ENCODE results near the gene TBC1D8B.
"Not testable (repeated sequence)": the region's sequence is repeated elsewhere in the genome, so short reads cannot be mapped to it uniquely, and the experiment has no call there.

TBC1D8B gene

DNA sequence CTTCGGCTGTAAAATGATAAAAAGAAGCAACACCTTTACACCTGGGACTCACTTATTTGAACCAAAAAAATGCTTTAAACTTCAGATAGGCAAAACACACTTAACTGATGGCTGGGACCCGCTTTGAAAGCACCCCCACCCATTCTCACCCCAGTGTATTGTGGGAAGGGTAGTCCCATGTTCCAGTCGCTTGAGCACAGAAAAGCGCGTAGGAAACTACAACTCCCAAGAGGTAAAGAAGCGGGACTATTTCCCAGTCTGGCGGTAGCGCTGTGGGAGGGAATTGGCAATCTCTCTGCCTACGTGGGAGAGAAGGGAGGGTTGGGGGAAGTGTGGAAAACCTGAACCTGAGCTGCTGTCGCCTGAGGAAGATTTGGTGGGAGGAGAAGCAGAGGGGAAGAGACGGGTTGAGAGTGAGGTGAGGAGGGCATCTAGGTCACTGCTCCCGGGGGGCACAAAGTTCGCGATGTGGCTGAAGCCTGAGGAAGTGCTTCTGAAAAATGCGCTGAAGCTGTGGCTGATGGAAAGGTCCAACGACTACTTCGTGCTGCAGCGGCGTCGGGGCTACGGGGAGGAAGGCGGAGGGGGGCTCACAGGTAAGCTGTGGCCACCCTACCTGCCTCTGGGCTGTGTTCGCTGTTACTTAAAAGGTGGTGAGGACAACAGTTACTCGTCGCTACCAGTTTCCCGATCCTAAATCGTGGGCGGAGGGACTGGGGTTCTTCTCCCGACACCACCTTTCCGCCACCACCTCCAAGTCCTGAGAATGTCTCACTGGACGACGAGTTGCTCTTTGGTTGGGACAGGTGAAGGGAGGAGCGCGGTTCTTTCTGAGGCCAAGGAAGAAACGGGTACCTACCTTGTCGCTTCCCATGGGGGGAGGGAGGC lies at the start of gene TBC1D8B:
Gene TBC1D8B (plus strand): TSS at position 286 of the 888 bp plus-strand sequence. CDS start 181 bp downstream, at position 467.
- H3K4me3 ChIP-seq (ENCODE audit: low read depth, low read length) = no peak within 1 kb of the TSS
- TF ChIP-seq, protein P1, sequence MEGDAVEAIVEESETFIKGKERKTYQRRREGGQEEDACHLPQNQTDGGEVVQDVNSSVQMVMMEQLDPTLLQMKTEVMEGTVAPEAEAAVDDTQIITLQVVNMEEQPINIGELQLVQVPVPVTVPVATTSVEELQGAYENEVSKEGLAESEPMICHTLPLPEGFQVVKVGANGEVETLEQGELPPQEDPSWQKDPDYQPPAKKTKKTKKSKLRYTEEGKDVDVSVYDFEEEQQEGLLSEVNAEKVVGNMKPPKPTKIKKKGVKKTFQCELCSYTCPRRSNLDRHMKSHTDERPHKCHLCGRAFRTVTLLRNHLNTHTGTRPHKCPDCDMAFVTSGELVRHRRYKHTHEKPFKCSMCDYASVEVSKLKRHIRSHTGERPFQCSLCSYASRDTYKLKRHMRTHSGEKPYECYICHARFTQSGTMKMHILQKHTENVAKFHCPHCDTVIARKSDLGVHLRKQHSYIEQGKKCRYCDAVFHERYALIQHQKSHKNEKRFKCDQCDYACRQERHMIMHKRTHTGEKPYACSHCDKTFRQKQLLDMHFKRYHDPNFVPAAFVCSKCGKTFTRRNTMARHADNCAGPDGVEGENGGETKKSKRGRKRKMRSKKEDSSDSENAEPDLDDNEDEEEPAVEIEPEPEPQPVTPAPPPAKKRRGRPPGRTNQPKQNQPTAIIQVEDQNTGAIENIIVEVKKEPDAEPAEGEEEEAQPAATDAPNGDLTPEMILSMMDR (IDR thresholded peaks at IDR 0.05; ENCODE audit: low read depth, low read length) = no peak
- H3K36me3 ChIP-seq = no peaks in the 10 kb centered on the region
- no peak within 1 kb of the TSS for H3K27ac ChIP-seq
- DNase-seq = peak; percentile 11
- H3K9me3 ChIP-seq (ENCODE audit: severe bottlenecking) = no peaks in the 10 kb centered on the region
- peaks cover 84% of the 10 kb centered on the region for H3K27me3 ChIP-seq (ENCODE audit: insufficient read depth, low read depth, severe bottlenecking)

DNA sequence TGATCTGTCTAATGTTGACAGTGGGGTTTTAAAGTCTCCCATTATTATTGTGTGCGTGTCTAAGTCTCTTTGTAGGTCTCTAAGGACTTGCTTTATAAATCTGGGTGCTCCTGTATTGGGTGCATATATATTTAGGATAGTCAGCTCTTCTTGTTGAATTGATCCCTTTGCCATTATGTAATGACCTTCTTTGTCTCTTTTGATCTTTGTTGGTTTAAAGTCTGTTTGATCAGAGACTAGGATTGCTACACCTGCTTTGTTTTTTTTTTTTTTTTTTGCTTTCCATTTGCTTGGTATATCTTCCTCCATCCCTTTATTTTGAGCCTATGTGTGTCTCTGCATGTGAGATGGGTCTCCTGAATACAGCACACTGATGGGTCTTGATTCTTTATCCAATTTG lies 33.2 kb upstream of the TBC1D8B start:
- not testable (repeated sequence) for H3K4me3 ChIP-seq (ENCODE audit: low read depth, low read length); H3K9me3 ChIP-seq (ENCODE audit: severe bottlenecking); DNase-seq; H3K27ac ChIP-seq; H3K36me3 ChIP-seq
- peaks cover 30% of the 10 kb centered on the region for H3K27me3 ChIP-seq (ENCODE audit: insufficient read depth, low read depth, severe bottlenecking)

DNA sequence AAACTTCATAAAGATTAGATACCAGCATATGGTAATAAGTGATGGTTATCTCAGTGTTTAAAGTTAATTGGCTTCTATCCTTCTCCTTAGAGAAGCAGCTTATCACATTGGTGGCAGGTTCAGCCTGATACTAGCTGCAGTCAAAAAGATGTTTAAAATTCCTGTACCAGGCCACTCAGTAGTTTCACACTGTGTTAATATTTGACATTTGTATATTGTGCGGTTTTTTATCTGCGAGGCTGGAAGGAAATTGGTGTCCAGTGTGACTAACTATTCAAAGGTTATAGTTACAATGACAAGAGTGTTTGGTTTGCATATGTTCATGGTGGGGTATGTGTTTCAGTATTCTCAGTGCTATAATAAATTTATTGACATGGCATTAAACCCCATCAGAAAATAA lies 27.5 kb upstream of the TBC1D8B start:
- TF ChIP-seq, protein P1 (IDR thresholded peaks at IDR 0.05; ENCODE audit: low read depth, low read length) = no peak

DNA sequence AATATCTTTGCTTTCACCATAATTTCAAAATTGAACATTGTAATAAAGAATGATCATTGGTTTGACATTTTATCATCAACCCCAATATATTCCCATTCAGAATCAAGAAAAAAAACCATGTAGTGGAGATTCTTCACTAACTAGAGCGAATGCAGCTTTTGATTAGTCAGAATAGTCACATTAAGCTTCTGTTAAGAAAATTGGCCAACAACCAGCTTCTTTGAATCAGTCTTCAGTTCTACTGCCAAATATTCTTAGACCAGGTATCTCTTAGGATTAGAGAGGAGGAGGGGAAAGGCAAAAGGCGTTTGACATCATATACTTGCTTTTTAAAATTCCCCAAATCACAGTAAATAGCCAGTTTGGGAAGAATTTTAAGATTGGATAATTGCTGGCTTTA lies 22.2 kb upstream of the TBC1D8B start:
- TF ChIP-seq, protein P1 (IDR thresholded peaks at IDR 0.05; ENCODE audit: low read depth, low read length) = no peak
- no peak overlapping the region for H3K27ac ChIP-seq

More for the DNA sequence above, 27.5 kb upstream of the TBC1D8B start:
- H3K27me3 ChIP-seq (ENCODE audit: insufficient read depth, low read depth, severe bottlenecking) = peaks cover 46% of the 10 kb centered on the region
- no peak overlapping the region for H3K4me3 ChIP-seq (ENCODE audit: low read depth, low read length)
- H3K27ac ChIP-seq = no peak overlapping the region
- no peaks in the 10 kb centered on the region for H3K36me3 ChIP-seq
- H3K9me3 ChIP-seq (ENCODE audit: severe bottlenecking) = no peaks in the 10 kb centered on the region
- no peak for DNase-seq

DNA sequence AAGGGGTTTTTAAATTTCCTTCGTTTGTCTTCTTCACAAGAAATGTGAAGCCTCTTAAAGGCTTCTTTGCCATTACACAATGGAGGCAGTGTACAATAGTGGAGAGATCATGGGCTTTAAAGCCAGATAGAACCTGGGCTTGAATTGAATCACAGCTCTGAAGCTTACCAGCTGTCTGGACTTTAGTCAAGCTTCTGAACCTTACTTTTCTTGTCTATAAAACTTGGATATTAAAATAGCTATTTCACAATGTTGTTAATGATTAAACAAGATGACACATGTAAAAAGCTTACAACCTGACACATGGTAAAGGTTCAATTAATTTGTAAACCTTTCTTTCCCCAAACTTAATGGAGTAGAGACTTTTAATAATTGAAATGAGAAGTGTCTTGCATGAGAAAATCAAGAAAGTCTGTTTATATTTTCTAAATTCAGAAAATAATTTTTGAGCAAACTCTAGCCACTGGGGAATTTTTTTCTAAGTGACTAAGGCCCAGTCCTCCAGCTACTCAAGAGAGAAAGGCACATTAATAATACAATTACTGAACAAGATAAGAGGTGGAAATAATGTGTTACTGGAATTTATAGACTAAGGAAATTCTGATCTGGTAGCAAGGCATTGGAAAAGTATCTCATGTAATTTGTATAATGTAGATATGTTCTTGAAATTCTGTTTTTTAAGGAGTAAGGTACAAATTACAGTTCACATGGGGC lies 21.7 kb upstream of the TBC1D8B start:
- Histone ChIP-seq H3K36me3 (no peaks in the 10 kb centered on the region), H3K27me3 (ENCODE audit: insufficient read depth, low read depth, severe bottlenecking) (peaks cover 57% of the 10 kb centered on the region), H3K4me3 (ENCODE audit: low read depth, low read length) (no peak overlapping the region), H3K27ac (no peak overlapping the region), H3K9me3 (ENCODE audit: severe bottlenecking) (no peaks in the 10 kb centered on the region)
- no peak for DNase-seq
- TF ChIP-seq, protein P1 (IDR thresholded peaks at IDR 0.05; ENCODE audit: low read depth, low read length) = no peak

More for the DNA sequence above, 22.2 kb upstream of the TBC1D8B start:
- Histone ChIP-seq H3K9me3 (ENCODE audit: severe bottlenecking) (no peaks in the 10 kb centered on the region), H3K4me3 (ENCODE audit: low read depth, low read length) (no peak overlapping the region), H3K36me3 (no peaks in the 10 kb centered on the region), H3K27me3 (ENCODE audit: insufficient read depth, low read depth, severe bottlenecking) (peaks cover 51% of the 10 kb centered on the region)
- DNase-seq = no peak

DNA sequence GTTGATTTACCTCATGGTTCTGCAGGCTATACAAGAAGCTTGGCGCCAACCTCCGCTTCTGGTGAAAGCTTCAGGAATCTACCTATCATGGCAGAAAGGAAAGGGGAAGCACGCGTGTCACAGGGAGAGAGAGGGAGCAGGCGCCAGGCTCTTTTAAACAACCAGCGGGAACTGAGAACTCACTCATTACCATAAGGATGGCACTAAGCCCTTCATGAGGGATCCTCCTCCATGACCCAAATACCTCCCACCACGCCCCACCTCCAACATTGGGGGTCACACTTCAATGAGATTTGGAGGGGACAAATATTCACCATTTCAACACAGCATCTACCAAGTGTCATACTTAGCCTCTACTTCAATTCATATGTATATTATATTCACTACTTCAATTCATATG lies 18.8 kb upstream of the TBC1D8B start:
- Histone ChIP-seq H3K27ac (no peak overlapping the region), H3K27me3 (ENCODE audit: insufficient read depth, low read depth, severe bottlenecking) (peaks cover 48% of the 10 kb centered on the region), H3K4me3 (ENCODE audit: low read depth, low read length) (no peak overlapping the region), H3K9me3 (ENCODE audit: severe bottlenecking) (no peaks in the 10 kb centered on the region), H3K36me3 (no peaks in the 10 kb centered on the region)
- TF ChIP-seq, protein P1 (IDR thresholded peaks at IDR 0.05; ENCODE audit: low read depth, low read length) = no peak
- DNase-seq = no peak
